ENCODE data around the gene PPP1R9B.
A peak's percentile ranks its signal among the peaks of the same experiment; 100 is the strongest.

PPP1R9B gene, protein sequence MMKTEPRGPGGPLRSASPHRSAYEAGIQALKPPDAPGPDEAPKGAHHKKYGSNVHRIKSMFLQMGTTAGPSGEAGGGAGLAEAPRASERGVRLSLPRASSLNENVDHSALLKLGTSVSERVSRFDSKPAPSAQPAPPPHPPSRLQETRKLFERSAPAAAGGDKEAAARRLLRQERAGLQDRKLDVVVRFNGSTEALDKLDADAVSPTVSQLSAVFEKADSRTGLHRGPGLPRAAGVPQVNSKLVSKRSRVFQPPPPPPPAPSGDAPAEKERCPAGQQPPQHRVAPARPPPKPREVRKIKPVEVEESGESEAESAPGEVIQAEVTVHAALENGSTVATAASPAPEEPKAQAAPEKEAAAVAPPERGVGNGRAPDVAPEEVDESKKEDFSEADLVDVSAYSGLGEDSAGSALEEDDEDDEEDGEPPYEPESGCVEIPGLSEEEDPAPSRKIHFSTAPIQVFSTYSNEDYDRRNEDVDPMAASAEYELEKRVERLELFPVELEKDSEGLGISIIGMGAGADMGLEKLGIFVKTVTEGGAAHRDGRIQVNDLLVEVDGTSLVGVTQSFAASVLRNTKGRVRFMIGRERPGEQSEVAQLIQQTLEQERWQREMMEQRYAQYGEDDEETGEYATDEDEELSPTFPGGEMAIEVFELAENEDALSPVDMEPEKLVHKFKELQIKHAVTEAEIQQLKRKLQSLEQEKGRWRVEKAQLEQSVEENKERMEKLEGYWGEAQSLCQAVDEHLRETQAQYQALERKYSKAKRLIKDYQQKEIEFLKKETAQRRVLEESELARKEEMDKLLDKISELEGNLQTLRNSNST

GRCh38 chr17:50150354-50151040, at the start of gene PPP1R9B:
TSS of gene PPP1R9B (minus strand) at chr17:50150677. CDS start at chr17:50150513, 164 bp downstream.
- no peak for DNase-seq

GRCh38 chr17:50199803-50200456, 49.5 kb upstream of the PPP1R9B start:
- peak; percentile 81 for DNase-seq

GRCh38 chr17:50199211-50199802, 48.8 kb upstream of the PPP1R9B start:
- no peak for DNase-seq

DNA sequence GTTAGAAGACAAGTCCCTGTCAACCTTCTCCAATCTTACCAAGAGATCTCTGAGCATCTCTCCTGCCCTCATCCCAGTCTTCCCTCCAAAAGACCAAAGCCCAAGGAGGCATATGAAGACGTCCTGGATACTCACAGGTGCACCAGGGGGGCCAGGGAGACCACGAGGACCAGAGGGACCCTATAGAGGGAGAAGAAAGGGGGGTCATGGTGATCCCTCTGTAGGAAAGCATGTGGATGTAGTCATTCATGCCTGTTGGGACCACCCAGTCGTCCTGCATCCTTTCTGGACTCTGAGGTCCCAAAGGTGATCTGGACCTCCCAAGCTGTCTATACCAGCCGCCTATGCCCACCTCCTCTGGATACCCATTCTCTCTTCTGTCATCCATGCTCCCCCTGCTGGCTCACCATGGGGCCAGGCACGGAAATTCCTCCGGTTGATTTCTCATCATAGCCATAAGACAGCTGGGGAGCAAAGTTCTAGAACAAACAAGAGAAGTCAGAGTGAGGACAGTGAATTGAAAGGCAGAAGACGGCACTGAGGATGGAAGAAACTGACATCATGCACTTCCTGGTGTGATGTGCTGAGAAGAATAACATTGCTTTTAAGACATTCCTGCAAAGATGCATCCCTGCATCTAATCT, 47.7 kb upstream of the PPP1R9B start:
- DNase-seq, result peak; percentile 46

DNA sequence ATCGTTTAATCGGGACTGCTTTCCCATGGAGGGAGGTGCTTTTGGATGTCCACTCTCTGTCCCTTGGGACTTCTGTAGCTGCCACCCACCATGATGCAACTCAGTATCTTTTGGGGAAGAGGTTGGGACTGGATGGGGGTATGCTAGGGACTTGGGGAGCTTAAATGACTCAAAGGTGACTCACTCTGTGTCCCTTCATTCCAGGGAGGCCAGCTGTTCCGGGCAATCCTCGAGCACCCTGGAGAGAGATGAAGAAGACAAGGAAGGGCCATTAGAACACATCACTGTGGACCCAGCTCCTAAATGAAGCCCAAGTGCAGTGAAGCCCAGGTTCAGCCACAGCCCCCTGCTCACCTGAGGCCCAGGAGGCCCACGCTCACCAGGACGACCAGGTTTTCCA, 46.3 kb upstream of the PPP1R9B start:
- no peak for DNase-seq

GRCh38 chr17:50196036-50196435, 45.6 kb upstream of the PPP1R9B start:
- DNase-seq, result no peak

- no peak for DNase-seq
These were observed 44.7 kb upstream of the PPP1R9B start for GRCh38 chr17:50194934-50195865.

GRCh38 chr17:50194140-50194933, 43.9 kb upstream of the PPP1R9B start:
- DNase-seq, result no peak

DNA sequence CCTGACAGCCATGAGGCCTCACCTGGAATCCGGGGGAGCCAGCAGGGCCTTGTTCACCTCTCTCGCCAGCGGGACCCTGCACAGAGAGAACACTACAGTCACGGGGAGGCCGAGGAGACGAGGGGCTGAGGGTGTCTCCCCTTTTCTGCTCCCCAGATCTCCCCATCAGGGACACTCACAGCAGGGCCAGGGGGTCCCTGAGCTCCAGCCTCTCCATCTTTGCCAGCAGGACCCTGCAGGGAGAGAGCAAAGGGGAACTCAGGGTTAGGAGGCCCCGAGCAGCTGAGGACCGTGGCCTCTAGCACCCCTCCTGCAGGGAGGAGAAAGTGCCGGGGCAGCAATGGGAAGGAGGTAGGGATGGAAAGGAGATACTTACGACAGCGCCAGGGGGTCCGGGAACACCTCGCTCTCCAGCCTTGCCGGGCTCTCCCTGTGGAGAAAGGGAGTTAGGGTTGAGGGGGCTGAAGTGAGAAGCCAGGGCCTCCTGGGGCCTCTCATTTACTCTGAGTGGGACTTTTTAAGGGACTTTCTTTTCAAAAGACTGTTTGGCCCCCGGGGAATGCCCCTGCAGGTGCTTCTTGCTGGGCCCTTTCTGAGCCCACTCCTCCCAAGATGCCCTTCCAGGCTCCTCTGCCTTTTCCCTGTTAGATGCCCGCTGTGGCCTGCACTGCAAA, 42.3 kb upstream of the PPP1R9B start:
- no peak for DNase-seq

DNA sequence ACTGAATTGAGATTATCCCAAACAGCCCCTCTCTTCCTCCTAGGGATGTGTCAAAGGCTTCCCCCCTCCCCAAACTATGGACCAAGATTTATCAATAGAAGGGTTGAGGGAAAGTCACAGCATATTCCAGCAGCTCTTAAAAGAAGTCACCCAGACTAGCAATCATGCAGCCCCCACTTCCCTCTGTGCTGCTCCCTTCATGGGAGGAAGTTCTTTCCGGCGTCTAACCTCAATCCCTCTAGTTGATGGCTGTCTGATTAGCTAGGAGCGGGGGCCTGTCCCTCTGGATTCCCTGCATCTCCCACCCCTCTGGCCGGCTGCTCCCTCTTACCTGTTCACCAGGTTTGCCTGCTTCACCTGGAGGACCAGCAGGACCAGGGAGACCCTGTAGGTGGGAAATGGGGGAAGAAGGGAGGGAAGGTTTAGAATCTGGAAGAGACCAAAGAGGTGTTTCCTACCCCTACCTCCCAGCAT, 41.7 kb upstream of the PPP1R9B start:
- no peak for DNase-seq

DNA sequence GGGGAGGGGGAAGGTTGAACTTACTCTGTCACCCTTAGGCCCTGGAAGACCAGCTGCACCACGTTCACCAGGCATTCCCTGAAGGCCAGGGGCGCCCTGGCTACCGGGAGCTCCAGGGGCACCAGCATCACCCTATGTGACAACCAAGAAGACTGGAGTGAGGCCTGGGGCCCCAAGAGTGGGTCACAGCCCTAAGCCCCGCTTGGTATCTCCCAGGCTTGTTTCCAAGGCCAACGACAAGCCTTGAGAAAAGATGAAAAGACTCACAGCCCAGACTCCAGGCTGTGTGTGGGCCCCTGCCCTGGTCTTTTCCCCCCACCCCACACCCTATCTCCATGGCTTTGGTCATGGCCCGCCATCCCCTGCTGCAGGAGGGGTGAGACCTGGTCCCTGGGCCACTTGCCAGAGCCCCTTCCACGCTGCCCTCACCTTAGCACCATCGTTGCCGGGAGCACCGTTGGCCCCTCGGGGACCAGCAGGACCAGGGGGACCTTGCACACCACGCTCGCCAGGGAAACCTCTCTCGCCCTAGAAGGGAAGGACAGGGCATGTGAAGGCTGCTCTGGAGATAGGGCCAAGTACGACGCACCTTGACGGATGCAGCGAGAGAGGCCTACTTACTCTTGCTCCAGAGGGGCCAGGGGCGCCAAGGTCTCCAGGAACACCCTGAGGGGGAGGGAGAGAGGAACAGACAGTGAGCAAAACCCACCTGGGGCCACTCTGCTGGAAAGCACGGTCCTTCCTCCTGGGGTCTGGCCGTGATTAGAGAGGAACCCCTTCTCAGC, 41.1 kb upstream of the PPP1R9B start:
- DNase-seq, result no peak

DNA sequence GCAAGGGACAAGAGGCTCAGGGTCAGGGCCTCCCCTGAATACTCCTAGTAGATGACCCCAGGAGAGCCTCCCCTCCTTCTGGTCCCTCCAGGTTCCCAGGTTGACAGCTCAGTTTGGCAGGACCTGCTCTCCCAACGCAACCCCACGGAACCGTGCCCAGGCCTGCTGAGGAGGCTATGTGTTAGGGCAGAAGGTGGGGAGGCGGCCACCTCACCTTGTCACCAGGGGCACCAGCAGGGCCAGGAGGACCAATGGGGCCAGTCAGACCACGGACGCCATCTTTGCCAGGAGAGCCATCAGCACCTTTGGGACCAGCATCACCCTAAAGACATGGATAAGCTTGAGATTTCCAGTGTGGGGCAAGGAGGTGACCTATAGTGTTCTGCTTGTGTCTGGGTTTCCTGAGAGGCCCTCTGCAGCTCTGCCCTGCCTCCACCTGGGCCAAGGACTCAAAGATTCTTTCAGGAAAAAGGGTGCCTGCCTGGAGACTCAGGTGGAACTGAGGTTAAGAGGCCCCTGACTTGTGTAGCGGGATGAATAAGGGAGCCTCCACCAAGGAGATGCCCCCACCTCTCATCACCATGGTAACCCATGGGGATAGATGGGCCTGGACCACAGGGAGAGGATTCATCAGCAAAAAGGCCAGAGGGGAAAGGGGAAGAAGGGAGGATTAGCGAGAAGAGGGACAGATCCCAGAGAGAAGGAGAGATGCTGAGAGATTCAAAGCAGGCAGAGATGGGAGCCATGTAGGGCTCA, 40.3 kb upstream of the PPP1R9B start:
- no peak for DNase-seq

DNA sequence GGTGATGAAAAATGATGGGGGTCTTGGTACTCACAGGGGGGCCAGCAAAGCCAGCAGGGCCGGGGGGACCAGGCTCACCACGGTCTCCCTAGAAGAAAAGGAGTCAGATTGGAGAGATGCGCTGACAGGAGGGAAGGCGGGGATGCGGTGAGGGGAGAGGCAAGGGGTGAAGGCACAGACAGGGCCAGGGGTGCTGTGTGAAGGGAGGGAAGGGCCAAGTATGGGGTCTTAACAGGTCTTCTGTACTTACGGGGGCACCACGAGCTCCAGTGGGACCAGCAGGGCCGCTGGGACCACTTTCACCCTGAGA, 39.8 kb upstream of the PPP1R9B start:
- no peak for DNase-seq

DNA sequence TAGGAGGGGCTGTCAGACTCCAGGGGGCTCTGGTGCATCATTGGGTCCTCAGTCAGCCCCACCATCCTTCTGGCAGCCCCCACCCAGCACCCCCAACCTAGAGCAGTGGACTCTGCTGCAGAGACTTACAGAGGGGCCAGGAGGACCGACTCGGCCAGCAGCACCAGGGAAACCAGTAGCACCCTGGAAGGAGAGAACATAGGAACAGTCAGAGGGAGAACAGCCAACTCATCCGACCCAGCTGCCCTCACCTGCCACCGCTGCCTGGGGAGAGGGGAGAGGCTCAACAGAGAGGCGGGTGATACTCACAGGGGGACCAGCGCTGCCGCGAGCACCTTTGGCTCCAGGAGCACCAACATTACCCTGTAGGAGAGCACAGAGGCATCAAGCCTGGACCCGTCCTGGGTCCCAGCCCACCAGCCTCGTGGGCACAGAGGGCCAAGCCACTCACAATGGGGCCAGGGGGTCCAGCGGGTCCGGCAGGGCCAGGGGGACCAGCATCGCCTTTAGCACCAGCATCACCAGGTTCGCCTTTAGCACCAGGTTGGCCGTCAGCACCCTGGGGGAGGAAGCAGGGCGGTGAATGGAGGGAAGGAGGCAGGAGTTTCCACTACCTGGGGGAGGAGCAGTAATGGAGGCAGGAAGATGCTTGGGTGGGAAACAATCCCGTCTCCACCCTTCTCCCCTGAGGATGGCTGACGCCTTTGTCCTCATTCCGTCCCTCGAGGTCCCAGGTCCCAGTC, 39.2 kb upstream of the PPP1R9B start:
- DNase-seq, result no peak

DNA sequence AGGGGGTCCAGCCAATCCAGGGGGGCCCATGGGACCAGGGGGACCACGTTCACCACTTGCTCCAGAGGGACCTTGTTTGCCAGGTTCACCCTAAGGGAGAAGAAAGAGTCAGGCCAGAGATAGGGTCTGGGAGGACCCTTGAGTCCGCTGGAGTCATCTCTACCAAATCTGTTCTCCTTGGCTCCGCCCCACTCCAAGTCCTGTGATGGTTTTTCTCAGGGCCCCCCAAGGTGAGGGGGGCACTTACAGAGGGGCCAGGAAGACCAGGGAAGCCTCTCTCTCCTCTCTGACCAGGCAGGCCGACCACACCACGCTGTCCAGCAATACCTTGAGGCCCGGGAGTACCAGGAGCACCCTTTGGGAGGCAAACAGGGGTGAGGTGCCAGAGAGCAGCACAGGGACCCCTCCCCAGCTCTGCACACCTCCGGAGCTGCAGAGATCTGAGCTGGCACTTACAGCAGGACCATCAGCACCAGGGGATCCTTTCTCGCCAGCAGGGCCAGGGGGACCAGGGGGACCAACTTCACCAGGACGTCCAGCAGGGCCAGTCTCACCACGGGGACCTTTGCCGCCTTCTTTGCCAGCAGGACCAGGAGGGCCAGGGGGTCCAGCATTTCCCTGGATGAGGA, 38.6 kb upstream of the PPP1R9B start:
- DNase-seq, result no peak

DNA sequence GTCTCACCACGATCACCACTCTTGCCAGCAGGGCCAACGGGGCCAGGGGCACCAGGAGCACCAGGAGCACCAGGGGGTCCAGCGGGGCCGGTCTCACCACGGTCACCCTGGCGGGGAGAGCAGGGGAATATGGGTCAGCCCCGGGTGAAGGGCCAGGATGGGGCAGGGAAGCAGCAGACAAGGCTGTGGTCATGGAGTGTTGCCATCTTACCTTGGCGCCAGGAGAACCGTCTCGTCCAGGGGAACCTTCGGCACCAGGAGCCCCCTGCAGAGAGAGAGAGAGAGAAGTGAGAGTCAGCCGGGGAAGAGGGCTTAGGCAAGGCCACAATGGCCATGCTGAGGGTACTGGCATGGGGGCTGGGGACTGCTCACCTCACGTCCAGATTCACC, 38.0 kb upstream of the PPP1R9B start:
- DNase-seq, result no peak
